Mucosa of descending colon (tissue), 3 donors: Measurements from ENCODE around the gene HECA. TPM values are rescaled to one million over a fixed set of nuclear protein-coding genes. Genes with fewer than 3 reads are reported as not detected.
A peak's percentile ranks its signal among the peaks of the same experiment; 100 is the strongest.

Experiments used
- ATAC-seq: fragments of 200-7000 bp; cut with Tn5 transposase; one replicate; pipeline ENCODE4 v1.9.1; 2020; ENCODE audit warnings: mild to moderate bottlenecking, moderate library complexity
- DNase-seq, 3 donors: peaks; one replicate each; pipeline ENCODE4 v3.0.0-alpha.2; 2020
- H3K36me3 ChIP-seq: fragments of 200-600 bp; one replicate; pipeline ENCODE4 v1.8.0; 2021; ENCODE audit warnings: low read depth, mild to moderate bottlenecking
- H3K4me1 ChIP-seq: fragments of 200-600 bp; one replicate; pipeline ENCODE4 v1.8.0; 2021; ENCODE audit warnings: low read depth, mild to moderate bottlenecking
- H3K4me3 ChIP-seq: fragments of 200-600 bp; one replicate; pipeline ENCODE4 v1.8.0; 2021; ENCODE audit warnings: mild to moderate bottlenecking
- H3K9me3 ChIP-seq: fragments of 200-600 bp; one replicate; pipeline ENCODE4 v1.8.0; 2021; ENCODE audit warnings: mild to moderate bottlenecking
- CTCF ChIP-seq: fragments of 200-600 bp; IDR thresholded peaks from one replicate; pipeline ENCODE4 v1.8.0; 2022; ENCODE audit warnings: antibody characterized with exemption, mild to moderate bottlenecking
- intact Hi-C, 2 donors: fragments of 100-400 bp; cut with DNase I in 1 of 2; cut with micrococcal nuclease in 1 of 2; formaldehyde crosslinking; loops; one replicate each; pipeline versions ENCODE4 v1.11.0 to v1.11.1; 2022; cut with DNase I, micrococcal nuclease
- total RNA-seq, 3 donors: library from RNA; stranded (reverse); fragmentation: NEBNext Ultra II Directional in 2 of 3; extraction: Animal tissue kit (Norgen Biotek cat#: 25700) in 2 of 3; gene quantifications; one replicate each; pipeline versions ENCODE4 v1.2.1 to v1.2.4, GENCODE V29; 2021 to 2023
- donor health status: DM: no; HTN: no; CAD: no; lungs with moderate emphysema.
- donor health status: DM: no; HTN: no; CAD: no.
- donor health status: DM: no; HTN: yes; CAD: no.

HECA gene
- total RNA-seq, 3 donors from 2014 or later = 30.8 to 43.2 (median 40.4) TPM

GRCh38 chr6:139164001-139164400, 29.1 kb downstream of the HECA start:
- peak; percentile 18 for ATAC-seq

DNA sequence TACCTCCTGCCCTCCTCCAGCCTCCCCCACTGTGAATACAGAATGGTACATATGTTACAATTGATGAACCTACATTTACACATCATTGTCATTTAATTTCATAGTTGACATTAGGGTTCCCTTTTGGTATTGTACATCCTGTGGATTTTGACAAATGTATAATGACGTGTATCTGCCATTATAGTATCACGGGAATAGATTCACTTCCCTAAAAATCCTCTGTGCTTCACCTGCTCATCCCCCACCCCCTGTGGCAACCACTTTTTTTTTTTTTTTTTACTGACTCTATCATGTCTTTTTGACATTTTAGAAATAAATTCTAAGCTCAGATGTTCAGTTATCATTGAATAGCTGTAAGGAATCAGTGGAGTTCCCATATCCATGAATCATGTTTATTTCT, 30.4 kb downstream of the HECA start:
- H3K9me3 ChIP-seq = no peaks in the 10 kb centered on the region
- H3K4me1 ChIP-seq = peaks cover 15% of the 10 kb centered on the region
- intact Hi-C loops = no loop called here
- no peak for TF ChIP-seq CTCF
- no peak overlapping the region for H3K4me3 ChIP-seq
- peaks cover 3% of the 10 kb centered on the region for H3K36me3 ChIP-seq
- ATAC-seq (no peak), DNase-seq (no peak)

More at GRCh38 chr6:139164001-139164400, 29.1 kb downstream of the HECA start:
- DNase-seq = no peak
- H3K36me3 ChIP-seq = peaks cover 3% of the 10 kb centered on the region
- peaks cover 15% of the 10 kb centered on the region for H3K4me1 ChIP-seq
- intact Hi-C loops = no loop called here
- no peak overlapping the region for H3K4me3 ChIP-seq
- TF ChIP-seq CTCF = no peak
- no peaks in the 10 kb centered on the region for H3K9me3 ChIP-seq

- intact Hi-C loops = no loop called here
- TF ChIP-seq CTCF = no peak
- ATAC-seq = no peak
These were observed 31.5 kb downstream of the HECA start for GRCh38 chr6:139166238-139166955.

DNA sequence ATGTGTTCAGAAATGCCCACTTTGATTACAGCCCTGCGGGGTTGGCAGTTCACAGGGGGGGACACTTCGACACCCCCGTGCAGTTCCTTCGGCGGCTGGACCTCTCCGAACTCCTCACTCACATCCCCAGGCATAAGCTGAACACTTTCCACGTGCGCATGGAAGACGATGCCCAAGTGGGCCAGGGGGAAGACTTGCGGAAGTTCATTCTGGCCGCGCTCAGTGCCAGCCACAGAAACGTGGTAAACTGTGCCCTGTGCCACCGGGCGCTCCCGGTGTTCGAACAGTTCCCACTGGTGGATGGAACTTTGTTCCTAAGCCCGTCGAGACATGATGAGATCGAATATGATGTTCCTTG, 32.1 kb downstream of the HECA start:
- no peak for TF ChIP-seq CTCF
- no peak for ATAC-seq

More at GRCh38 chr6:139166238-139166955, 31.5 kb downstream of the HECA start:
- H3K9me3 ChIP-seq = no peaks in the 10 kb centered on the region
- no peak overlapping the region for H3K4me3 ChIP-seq
- peaks cover 3% of the 10 kb centered on the region for H3K36me3 ChIP-seq
- DNase-seq = no peak
- peaks cover 7% of the 10 kb centered on the region for H3K4me1 ChIP-seq

DNA sequence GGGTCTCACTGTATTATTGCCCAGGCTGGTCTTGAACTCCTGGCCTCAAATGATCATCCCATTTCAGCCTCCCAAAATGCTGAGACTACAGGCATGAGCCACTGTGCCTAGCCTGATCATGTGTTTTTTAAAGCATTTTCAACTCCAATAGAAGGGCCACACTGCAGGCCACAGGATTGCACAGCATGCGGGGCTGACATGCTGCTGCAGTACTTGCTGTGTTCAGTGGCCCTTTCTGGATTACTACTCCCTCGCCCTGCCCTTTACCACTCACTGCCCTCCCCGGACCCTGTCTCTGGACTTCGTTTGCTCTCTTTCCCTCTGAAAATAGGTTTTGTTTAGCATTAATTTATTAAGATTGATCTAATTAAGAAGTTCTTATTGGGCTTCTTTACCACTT, 37.3 kb downstream of the HECA start:
- Histone ChIP-seq H3K4me3 (no peak overlapping the region), H3K36me3 (peaks cover under 1% of the 10 kb centered on the region), H3K4me1 (no peaks in the 10 kb centered on the region), H3K9me3 (no peaks in the 10 kb centered on the region)
- intact Hi-C loops = no loop called here
- DNase-seq (no peak), ATAC-seq (no peak)
- no peak for TF ChIP-seq CTCF

More for the DNA sequence above, 32.1 kb downstream of the HECA start:
- DNase-seq = no peak
- Histone ChIP-seq H3K4me3 (no peak overlapping the region), H3K9me3 (no peaks in the 10 kb centered on the region), H3K36me3 (peaks cover 3% of the 10 kb centered on the region), H3K4me1 (peaks cover 5% of the 10 kb centered on the region)
- intact Hi-C loops = no loop called here

- intact Hi-C loops = no loop called here
- DNase-seq = no peak
- no peak for TF ChIP-seq CTCF
- Histone ChIP-seq H3K4me3 (no peak overlapping the region), H3K4me1 (no peaks in the 10 kb centered on the region), H3K9me3 (no peaks in the 10 kb centered on the region), H3K36me3 (no peaks in the 10 kb centered on the region)
- no peak for ATAC-seq
These were observed 37.7 kb downstream of the HECA start for GRCh38 chr6:139172567-139172966.
